Measurements from ENCODE around the gene TNFRSF4.

GRCh38 chr1:1197188-1197500 lies 16.8 kb downstream of the TNFRSF4 start:
- TF ChIP-seq CTCF (conservative IDR thresholded peaks at IDR 0.05) (no peak), ZFX (IDR thresholded peaks at IDR 0.05) (no peak)
